HCT116 (cell line): ENCODE measurements around the gene SMTNL1. TPM values are rescaled to one million over a fixed set of nuclear protein-coding genes. Genes with fewer than 3 reads are reported as not detected.

Experiments
- ATAC-seq: fragments of 200-7000 bp; cut with Tn5 transposase; 2 replicates; pipeline ENCODE4 v1.9.1; 2020; ENCODE audit warnings: mild to moderate bottlenecking, moderate library complexity
- BruUV-seq: library from RNA; stranded (reverse); fragments of 400-500 nt; replicated peaks from 2 replicates; lab custom pipeline; 2021; lab: Mats Ljungman, UMichigan
- CTCF ChIA-PET: fragments of 300-600 bp; sonication (Branson Sonifier 250); formaldehyde crosslinking; loops from one replicate; lab custom pipeline; 2021; ENCODE audit warnings: antibody characterized with exemption; lab: Charles Lee
- POLR2A ChIA-PET: fragments of 300-600, 350-600 bp; sonication (Branson Sonifier 250); formaldehyde crosslinking; loops from one replicate; lab custom pipeline; 2021; ENCODE audit warnings: antibody characterized with exemption; lab: Charles Lee
- RAD21 ChIA-PET, 2 experiments: fragments of 300-600 bp; sonication (Branson Sonifier 250); formaldehyde crosslinking; loops; one replicate each; lab custom pipeline; 2023; ENCODE audit warnings: low total read pairs in 2 of 2; ENCODE audit not compliant: uncharacterized antibody in 2 of 2, unreplicated experiment in 2 of 2, low non-redundant PET in 1 of 2; lab: Charles Lee
- DNase-seq: peaks from one replicate; pipeline ENCODE4 v3.0.0-alpha.2; 2010; ENCODE audit warnings: low read depth, low spot score
- H2AFZ ChIP-seq: fragments of 200-600 bp; shearing (Covaris generic), sonication (generic); 2 replicates; pipeline ENCODE4 v1.6.1; 2017; ENCODE audit warnings: low read depth, mixed run types, mixed read lengths, antibody characterized with exemption, low read length; ENCODE audit not compliant: poor library complexity, severe bottlenecking
- H3K27ac ChIP-seq: 2 replicates; pipeline ENCODE4 v1.5.1; 2012; ENCODE audit warnings: low read depth, low read length
- H3K27me3 ChIP-seq: fragments of 200-600 bp; sonication (generic); 2 replicates; pipeline ENCODE4 v1.6.1; 2016; ENCODE audit warnings: mixed run types, low read length, mixed read lengths; ENCODE audit not compliant: insufficient read depth
- H3K36me3 ChIP-seq, 2 experiments: fragments of 200-500 bp in 1 of 2; fragments of 200-600 bp in 1 of 2; sonication (Bioruptor generic) in 1 of 2; sonication (generic) in 1 of 2; 2 replicates each; pipeline versions ENCODE4 v1.5.1 to v1.6.1; 2014 to 2016; ENCODE audit warnings: low read length in 2 of 2, inconsistent platforms in 1 of 2, mixed read lengths in 1 of 2, mixed run types in 1 of 2; ENCODE audit not compliant: insufficient read depth in 2 of 2, control insufficient read depth in 1 of 2
- H3K4me1 ChIP-seq, 2 experiments: fragments of 200-600 bp in 1 of 2; sonication (generic) in 1 of 2; 2 replicates each; pipeline versions ENCODE4 v1.5.1 to v1.6.1; 2012 to 2017; ENCODE audit warnings: low read length in 2 of 2, inconsistent platforms in 1 of 2, mild to moderate bottlenecking in 1 of 2, mixed read lengths in 1 of 2, mixed run types in 1 of 2, moderate library complexity in 1 of 2; ENCODE audit not compliant: insufficient read depth in 2 of 2, control insufficient read depth in 1 of 2
- H3K4me2 ChIP-seq: fragments of 200-600 bp; sonication (generic); 2 replicates; pipeline ENCODE4 v1.6.1; 2017; ENCODE audit warnings: mixed run types, low read length, mixed read lengths
- H3K4me3 ChIP-seq, 2 experiments: fragments of 200-600 bp in 1 of 2; sonication (generic) in 1 of 2; replicated peaks in 1 of 2; 2 replicates each; pipeline ENCODE4 v1.5.1; 2011 to 2016; ENCODE audit warnings: low read length in 2 of 2, control low read depth in 1 of 2, low read depth in 1 of 2, mild to moderate bottlenecking in 1 of 2, mixed read lengths in 1 of 2, mixed run types in 1 of 2
- H3K79me2 ChIP-seq: fragments of 200-600 bp; sonication (generic); 2 replicates; pipeline ENCODE4 v1.6.1; 2017; ENCODE audit warnings: mild to moderate bottlenecking, mixed run types, low read length, moderate library complexity, mixed read lengths; ENCODE audit not compliant: insufficient read depth
- H3K9ac ChIP-seq: fragments of 200-600 bp; sonication (generic); 2 replicates; pipeline ENCODE4 v1.6.1; 2016; ENCODE audit warnings: low read length, mixed read lengths
- H3K9me2 ChIP-seq: fragments of 200-600 bp; sonication (generic), shearing (Covaris generic); 2 replicates; pipeline ENCODE4 v1.6.1; 2017; ENCODE audit warnings: mixed run types, mild to moderate bottlenecking, moderate library complexity; ENCODE audit not compliant: insufficient read depth
- H3K9me3 ChIP-seq, 2 experiments: fragments of 200-500 bp in 1 of 2; fragments of 200-600 bp in 1 of 2; sonication (Bioruptor generic) in 1 of 2; sonication (generic) in 1 of 2; 2 replicates each; pipeline ENCODE4 v1.6.1; 2014 to 2017; ENCODE audit warnings: low read length in 2 of 2, mixed read lengths in 2 of 2, inconsistent platforms in 1 of 2, low read depth in 1 of 2, mild to moderate bottlenecking in 1 of 2, mixed run types in 1 of 2, moderate library complexity in 1 of 2; ENCODE audit not compliant: control insufficient read depth in 1 of 2, insufficient read depth in 1 of 2
- H4K20me1 ChIP-seq: fragments of 200-600 bp; sonication (generic), shearing (Covaris generic); 2 replicates; pipeline ENCODE4 v1.6.1; 2017; ENCODE audit warnings: mixed run types, mild to moderate bottlenecking, moderate library complexity; ENCODE audit not compliant: insufficient read depth
- POLR2A ChIP-seq: IDR thresholded peaks from 2 replicates; pipeline ENCODE4 v1.7.0; 2011; ENCODE audit warnings: borderline replicate concordance; ENCODE audit not compliant: insufficient read depth, insufficient read length; ENCODE audit errors: extremely low read depth
- ZNF274 ChIP-seq: fragments of 200-500 bp; sonication (Bioruptor generic); IDR thresholded peaks from 2 replicates; pipeline ENCODE4 v1.6.1; 2014; ENCODE audit warnings: mild to moderate bottlenecking, low read depth, low read length, inconsistent platforms
- intact Hi-C: fragments of 100-400 bp; cut with micrococcal nuclease; formaldehyde crosslinking; loops from 2 replicates; pipeline ENCODE4 v1.10.0; 2022
- total RNA-seq: library from RNA; stranded (reverse); gene quantifications from one replicate; pipeline ENCODE4 v1.2.1, GENCODE V29; 2021; ENCODE audit not compliant: unreplicated experiment
- TF ChIP-seq, protein P1 (sequence below): IDR thresholded peaks from 2 replicates; pipeline ENCODE4 v1.6.1; 2012; ENCODE audit warnings: low read depth

SMTNL1 gene
- total RNA-seq, 1 experiment from 2014 or later: not detected

- H3K4me2 ChIP-seq: no peak overlapping the region
- TF ChIP-seq ZNF274: no peak
- TF ChIP-seq, protein P1, sequence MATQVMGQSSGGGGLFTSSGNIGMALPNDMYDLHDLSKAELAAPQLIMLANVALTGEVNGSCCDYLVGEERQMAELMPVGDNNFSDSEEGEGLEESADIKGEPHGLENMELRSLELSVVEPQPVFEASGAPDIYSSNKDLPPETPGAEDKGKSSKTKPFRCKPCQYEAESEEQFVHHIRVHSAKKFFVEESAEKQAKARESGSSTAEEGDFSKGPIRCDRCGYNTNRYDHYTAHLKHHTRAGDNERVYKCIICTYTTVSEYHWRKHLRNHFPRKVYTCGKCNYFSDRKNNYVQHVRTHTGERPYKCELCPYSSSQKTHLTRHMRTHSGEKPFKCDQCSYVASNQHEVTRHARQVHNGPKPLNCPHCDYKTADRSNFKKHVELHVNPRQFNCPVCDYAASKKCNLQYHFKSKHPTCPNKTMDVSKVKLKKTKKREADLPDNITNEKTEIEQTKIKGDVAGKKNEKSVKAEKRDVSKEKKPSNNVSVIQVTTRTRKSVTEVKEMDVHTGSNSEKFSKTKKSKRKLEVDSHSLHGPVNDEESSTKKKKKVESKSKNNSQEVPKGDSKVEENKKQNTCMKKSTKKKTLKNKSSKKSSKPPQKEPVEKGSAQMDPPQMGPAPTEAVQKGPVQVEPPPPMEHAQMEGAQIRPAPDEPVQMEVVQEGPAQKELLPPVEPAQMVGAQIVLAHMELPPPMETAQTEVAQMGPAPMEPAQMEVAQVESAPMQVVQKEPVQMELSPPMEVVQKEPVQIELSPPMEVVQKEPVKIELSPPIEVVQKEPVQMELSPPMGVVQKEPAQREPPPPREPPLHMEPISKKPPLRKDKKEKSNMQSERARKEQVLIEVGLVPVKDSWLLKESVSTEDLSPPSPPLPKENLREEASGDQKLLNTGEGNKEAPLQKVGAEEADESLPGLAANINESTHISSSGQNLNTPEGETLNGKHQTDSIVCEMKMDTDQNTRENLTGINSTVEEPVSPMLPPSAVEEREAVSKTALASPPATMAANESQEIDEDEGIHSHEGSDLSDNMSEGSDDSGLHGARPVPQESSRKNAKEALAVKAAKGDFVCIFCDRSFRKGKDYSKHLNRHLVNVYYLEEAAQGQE: no peak
- TF ChIP-seq, all 23 proteins: peak for 0
- no peak overlapping the region for H3K9ac ChIP-seq
- H3K9me3 ChIP-seq: no peaks in the 10 kb centered on the region
- no peak overlapping the region for H2AFZ ChIP-seq
- BruUV-seq: no TSS peak
- no peaks in the 10 kb centered on the region for H3K27me3 ChIP-seq
- intact Hi-C loops: no loop called here
- ATAC-seq: no peak
- H3K27ac ChIP-seq: no peak overlapping the region
- no peak overlapping the region for H3K4me3 ChIP-seq
- H3K36me3 ChIP-seq: no peaks in the 10 kb centered on the region
- H4K20me1 ChIP-seq: no peaks in the 10 kb centered on the region
- ChIA-PET POLR2A (no interaction called here), RAD21 (interaction anchor here in 1 of 2 experiments (0.7 kb wide), 1 partner anchor 9 kb away, joined by 4 read pairs; no protein-coding TSS in a partner anchor), CTCF (interaction anchor here (0.8 to 2.1 kb wide), 2 partner anchors 10 to 142 kb away, joined by 4 to 36 read pairs; no protein-coding TSS in a partner anchor)
- H3K79me2 ChIP-seq: no peaks in the 10 kb centered on the region
- peaks cover 9 to 17% of the 10 kb centered on the region in 2 experiments; a peak in 3 of 4 replicates for H3K4me1 ChIP-seq
- H3K9me2 ChIP-seq: no peaks in the 10 kb centered on the region
- DNase-seq: no peak
These were observed 35.0 kb upstream of the SMTNL1 start for GRCh38 chr11:57502376-57502775.

DNA sequence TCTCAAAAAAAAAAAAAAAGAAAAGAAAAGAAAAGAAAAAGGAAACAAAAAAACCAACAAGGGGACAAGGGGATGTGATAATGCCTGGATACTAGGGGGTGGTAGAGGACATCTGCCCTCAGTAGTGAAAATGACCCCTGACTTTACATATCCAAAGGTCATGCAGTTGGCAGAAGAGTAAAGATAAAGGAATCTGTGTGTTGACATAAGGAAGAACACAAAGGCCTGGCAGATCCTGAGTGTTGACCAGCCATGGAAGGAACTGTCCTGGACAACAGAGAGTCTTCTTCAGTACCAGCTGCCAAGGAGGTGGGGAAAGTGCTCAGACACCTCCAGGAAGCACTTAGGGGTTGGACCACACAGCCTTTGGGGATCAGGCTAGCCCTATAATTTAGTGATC is 34.5 kb upstream of the SMTNL1 start:
- H3K4me2 ChIP-seq: no peak overlapping the region
- no peak for DNase-seq
- H3K4me3 ChIP-seq: no peak overlapping the region
- RAD21 ChIA-PET: no interaction called here
- BruUV-seq: no TSS peak
- H3K79me2 ChIP-seq: no peaks in the 10 kb centered on the region
- CTCF ChIA-PET: interaction anchor here (2.1 kb wide), 1 partner anchor 10 kb away, joined by 36 read pairs; no protein-coding TSS in a partner anchor
- no peaks in the 10 kb centered on the region for H3K9me3 ChIP-seq
- H3K4me1 ChIP-seq: peaks cover 9 to 17% of the 10 kb centered on the region in 2 experiments; a peak in 3 of 4 replicates
- no peaks in the 10 kb centered on the region for H3K9me2 ChIP-seq
- ATAC-seq: no peak
- no peaks in the 10 kb centered on the region for H3K36me3 ChIP-seq
- no peak overlapping the region for H2AFZ ChIP-seq
- H4K20me1 ChIP-seq: no peaks in the 10 kb centered on the region
- no peak overlapping the region for H3K27ac ChIP-seq
- POLR2A ChIA-PET: no interaction called here
- intact Hi-C loops: no loop called here
- no peaks in the 10 kb centered on the region for H3K27me3 ChIP-seq
- H3K9ac ChIP-seq: no peak overlapping the region
- no peak for TF ChIP-seq POLR2A
- TF ChIP-seq, protein P1: no peak
